ENCODE data around the gene NT5DC3. TPM values are rescaled to one million over a fixed set of nuclear protein-coding genes. Genes with fewer than 3 reads are reported as not detected.

Gene NT5DC3
- total RNA-seq, 1 experiment from 2014 or later: 9.5 TPM

DNA sequence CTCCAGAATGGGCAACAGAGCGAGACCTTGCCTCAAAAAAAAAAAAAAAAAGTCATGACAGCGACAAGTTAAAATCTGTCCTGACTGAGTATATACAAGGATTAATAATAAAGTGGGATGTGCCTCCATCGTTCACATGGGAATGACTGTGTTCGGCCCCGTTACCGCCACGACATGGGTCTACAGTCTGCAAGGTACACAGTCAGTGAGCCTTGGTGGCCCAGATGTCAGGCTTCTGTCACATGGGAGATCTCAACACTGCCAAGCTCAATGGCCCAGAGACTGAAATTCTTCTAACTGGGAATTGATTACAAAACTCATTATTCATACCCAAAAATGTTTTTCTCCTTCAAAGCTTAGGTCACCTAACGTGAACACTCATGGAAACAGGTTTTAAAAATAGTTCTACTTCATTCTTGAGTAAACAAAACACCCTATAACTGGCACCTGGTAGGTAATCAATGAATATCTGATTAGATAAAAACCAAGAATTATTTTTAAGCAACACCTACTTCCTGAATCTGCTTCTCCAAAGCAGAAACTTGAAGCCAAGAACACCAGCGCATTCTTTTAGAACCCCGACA lies 66.0 kb downstream of the NT5DC3 start:
- H3K27me3 Mint-ChIP-seq (ENCODE audit: insufficient read depth, unreplicated experiment): no peaks in the 10 kb centered on the region
- BruUV-seq (replicated peaks): no TSS peak
- Histone ChIP-seq H3K4me3 (ENCODE audit: low read depth, low read length) (no peak overlapping the region), H3K9me3 (no peaks in the 10 kb centered on the region), H3K36me3 (ENCODE audit: control insufficient read depth, insufficient read depth, low read length) (no peaks in the 10 kb centered on the region), H3K27me3 (replicated peaks; ENCODE audit: control insufficient read depth, insufficient read depth, low read length) (no peaks in the 10 kb centered on the region), H3K4me1 (peaks cover 4% of the 10 kb centered on the region)
- ChIA-PET CTCF (no interaction called here), POLR2A (no interaction called here)
- H3K27ac Mint-ChIP-seq (ENCODE audit: unreplicated experiment): no peak overlapping the region
- no peaks in the 10 kb centered on the region for H3K9me3 Mint-ChIP-seq (ENCODE audit: unreplicated experiment)
- DNase-seq: no peak
- H3K4me3 Mint-ChIP-seq (ENCODE audit: unreplicated experiment): no peak overlapping the region
- TF ChIP-seq, protein P1, sequence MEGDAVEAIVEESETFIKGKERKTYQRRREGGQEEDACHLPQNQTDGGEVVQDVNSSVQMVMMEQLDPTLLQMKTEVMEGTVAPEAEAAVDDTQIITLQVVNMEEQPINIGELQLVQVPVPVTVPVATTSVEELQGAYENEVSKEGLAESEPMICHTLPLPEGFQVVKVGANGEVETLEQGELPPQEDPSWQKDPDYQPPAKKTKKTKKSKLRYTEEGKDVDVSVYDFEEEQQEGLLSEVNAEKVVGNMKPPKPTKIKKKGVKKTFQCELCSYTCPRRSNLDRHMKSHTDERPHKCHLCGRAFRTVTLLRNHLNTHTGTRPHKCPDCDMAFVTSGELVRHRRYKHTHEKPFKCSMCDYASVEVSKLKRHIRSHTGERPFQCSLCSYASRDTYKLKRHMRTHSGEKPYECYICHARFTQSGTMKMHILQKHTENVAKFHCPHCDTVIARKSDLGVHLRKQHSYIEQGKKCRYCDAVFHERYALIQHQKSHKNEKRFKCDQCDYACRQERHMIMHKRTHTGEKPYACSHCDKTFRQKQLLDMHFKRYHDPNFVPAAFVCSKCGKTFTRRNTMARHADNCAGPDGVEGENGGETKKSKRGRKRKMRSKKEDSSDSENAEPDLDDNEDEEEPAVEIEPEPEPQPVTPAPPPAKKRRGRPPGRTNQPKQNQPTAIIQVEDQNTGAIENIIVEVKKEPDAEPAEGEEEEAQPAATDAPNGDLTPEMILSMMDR (IDR thresholded peaks at IDR 0.05; ENCODE audit: insufficient read depth in 1 of 2, low read depth in 1 of 2, low read length in 1 of 2, severe bottlenecking in 1 of 2, unreplicated experiment in 1 of 2): no peak
- H3K4me1 Mint-ChIP-seq (ENCODE audit: low read depth, unreplicated experiment): peaks cover 7% of the 10 kb centered on the region
- peaks cover 26% of the 10 kb centered on the region for H3K36me3 Mint-ChIP-seq (ENCODE audit: insufficient read depth, unreplicated experiment)
- intact Hi-C loops (cut with micrococcal nuclease; ENCODE audit: unreplicated experiment): no loop called here

DNA sequence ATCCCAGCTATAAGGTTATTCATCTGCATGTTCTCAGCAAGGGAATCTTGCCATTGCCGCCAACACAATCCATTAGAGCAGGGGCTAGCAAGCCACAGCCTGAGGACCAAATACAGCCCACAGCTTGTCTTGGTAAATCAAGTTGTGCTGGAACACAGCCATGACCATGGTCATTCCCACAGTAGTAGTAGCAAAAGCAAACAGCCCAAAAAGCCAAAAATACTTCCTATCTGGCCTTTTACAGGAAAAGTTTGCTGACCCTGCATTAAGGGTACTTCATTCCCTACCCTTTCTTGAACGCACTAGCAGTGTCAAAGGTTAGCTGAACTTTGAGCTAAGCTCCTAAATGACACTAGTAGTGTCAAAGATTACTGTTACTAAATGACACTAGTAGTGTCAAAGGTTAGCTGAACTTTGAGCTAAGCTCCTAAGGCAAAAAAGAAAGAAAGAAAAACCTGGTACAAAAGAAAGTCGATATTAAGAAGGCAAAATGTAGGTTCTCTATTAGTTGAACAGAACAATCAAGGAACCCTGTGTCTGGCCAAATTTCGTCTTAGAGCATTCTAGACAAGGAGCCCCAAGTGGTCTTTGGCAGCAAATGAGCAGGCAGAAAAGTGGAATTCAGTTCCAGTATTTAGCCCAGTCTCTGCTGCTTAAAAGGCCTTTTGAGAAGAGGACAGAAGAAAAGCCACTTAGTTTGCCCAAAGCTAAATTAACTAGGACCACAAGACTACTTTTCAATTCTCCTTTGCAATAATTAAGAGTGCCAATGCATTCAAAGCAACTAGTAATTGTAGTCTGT lies 67.7 kb downstream of the NT5DC3 start:
- ChIA-PET CTCF (no interaction called here), POLR2A (no interaction called here)
- H3K4me1 ChIP-seq: no peaks in the 10 kb centered on the region
- no peaks in the 10 kb centered on the region for H3K36me3 ChIP-seq (ENCODE audit: control insufficient read depth, insufficient read depth, low read length)
- H3K9me3 Mint-ChIP-seq (ENCODE audit: unreplicated experiment): no peaks in the 10 kb centered on the region
- no peaks in the 10 kb centered on the region for H3K9me3 ChIP-seq
- no peak overlapping the region for H3K27ac Mint-ChIP-seq (ENCODE audit: unreplicated experiment)
- TF ChIP-seq, protein P1 (IDR thresholded peaks at IDR 0.05; ENCODE audit: insufficient read depth in 1 of 2, low read depth in 1 of 2, low read length in 1 of 2, severe bottlenecking in 1 of 2, unreplicated experiment in 1 of 2): no peak
- DNase-seq: no peak
- peaks cover 7% of the 10 kb centered on the region for H3K4me1 Mint-ChIP-seq (ENCODE audit: low read depth, unreplicated experiment)
- BruUV-seq (replicated peaks): no TSS peak
- no peak overlapping the region for H3K4me3 Mint-ChIP-seq (ENCODE audit: unreplicated experiment)
- intact Hi-C loops (cut with micrococcal nuclease; ENCODE audit: unreplicated experiment): no loop called here
- H3K36me3 Mint-ChIP-seq (ENCODE audit: insufficient read depth, unreplicated experiment): peaks cover 26% of the 10 kb centered on the region
- H3K27me3 ChIP-seq (replicated peaks; ENCODE audit: control insufficient read depth, insufficient read depth, low read length): no peaks in the 10 kb centered on the region
- H3K27me3 Mint-ChIP-seq (ENCODE audit: insufficient read depth, unreplicated experiment): no peaks in the 10 kb centered on the region
- no peak overlapping the region for H3K4me3 ChIP-seq (ENCODE audit: low read depth, low read length)

DNA sequence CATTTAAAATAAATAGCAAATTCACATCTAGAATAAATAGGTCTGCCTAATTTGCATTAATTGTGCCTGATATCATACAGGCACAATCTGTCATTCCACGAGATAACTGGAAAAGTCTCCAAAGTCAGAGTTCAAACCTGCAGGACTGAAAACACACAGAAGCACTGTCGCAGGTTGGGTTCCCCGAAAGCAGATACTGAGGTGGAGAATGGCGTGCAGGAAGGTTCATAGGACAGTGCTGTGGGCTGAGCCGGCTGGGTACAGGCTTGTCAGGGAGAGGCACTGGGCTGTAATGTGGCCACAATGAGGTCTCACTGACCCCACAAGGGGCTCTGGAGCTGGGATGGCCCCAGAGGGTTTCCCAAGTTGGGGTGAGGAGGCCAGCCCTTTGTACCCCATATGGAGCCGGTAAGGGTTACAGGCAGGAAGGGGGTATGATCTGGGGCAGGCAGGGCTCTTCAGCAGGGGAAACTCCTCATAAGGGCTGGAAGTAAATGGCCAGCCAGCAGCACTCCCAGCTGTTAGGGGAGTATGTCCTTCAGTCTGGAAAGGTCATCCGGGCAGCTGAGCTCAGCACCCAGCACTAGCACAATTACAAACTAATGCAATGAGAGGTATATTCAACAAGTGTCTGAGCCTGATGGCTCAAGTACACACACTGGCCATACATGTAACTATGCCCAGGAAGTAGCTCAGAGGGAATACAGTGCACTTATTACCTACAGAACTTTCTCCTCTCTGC lies 68.5 kb downstream of the NT5DC3 start:
- Histone ChIP-seq H3K4me3 (ENCODE audit: low read depth, low read length) (no peak overlapping the region), H3K36me3 (ENCODE audit: control insufficient read depth, insufficient read depth, low read length) (no peaks in the 10 kb centered on the region), H3K4me1 (no peaks in the 10 kb centered on the region), H3K27me3 (replicated peaks; ENCODE audit: control insufficient read depth, insufficient read depth, low read length) (no peaks in the 10 kb centered on the region), H3K9me3 (no peaks in the 10 kb centered on the region)
- Mint-ChIP-seq H3K4me1 (ENCODE audit: low read depth, unreplicated experiment) (peaks cover 7% of the 10 kb centered on the region), H3K36me3 (ENCODE audit: insufficient read depth, unreplicated experiment) (peaks cover 22% of the 10 kb centered on the region), H3K9me3 (ENCODE audit: unreplicated experiment) (no peaks in the 10 kb centered on the region), H3K4me3 (ENCODE audit: unreplicated experiment) (no peak overlapping the region), H3K27me3 (ENCODE audit: insufficient read depth, unreplicated experiment) (no peaks in the 10 kb centered on the region), H3K27ac (ENCODE audit: unreplicated experiment) (no peak overlapping the region)
- TF ChIP-seq, protein P1 (IDR thresholded peaks at IDR 0.05; ENCODE audit: insufficient read depth in 1 of 2, low read depth in 1 of 2, low read length in 1 of 2, severe bottlenecking in 1 of 2, unreplicated experiment in 1 of 2): no peak
- BruUV-seq (replicated peaks): no TSS peak
- CTCF ChIA-PET: no interaction called here
- DNase-seq: no peak
- POLR2A ChIA-PET: no interaction called here
- intact Hi-C loops (cut with micrococcal nuclease; ENCODE audit: unreplicated experiment): no loop called here
